Liver (tissue), 9 donors: ENCODE data around the gene RYR3. TPM values are rescaled to one million over a fixed set of nuclear protein-coding genes. Genes with fewer than 3 reads are reported as not detected.

Source experiments
- DNase-seq: peaks from one replicate; pipeline ENCODE4 v3.0.0-alpha.2; 2017; ENCODE audit warnings: low spot score
- H3K27ac ChIP-seq, 2 donors: one replicate each; pipeline ENCODE4 v1.7.0; 2013; ENCODE audit warnings: inconsistent platforms in 2 of 2, low read length in 2 of 2, control low read depth in 1 of 2, low read depth in 1 of 2, mild to moderate bottlenecking in 1 of 2
- H3K27me3 ChIP-seq, 4 donors: one replicate each; pipeline versions ENCODE4 v1.6.1 to v1.7.0; 2013; ENCODE audit warnings: low read length in 3 of 4, inconsistent platforms in 1 of 4, mild to moderate bottlenecking in 1 of 4, moderate library complexity in 1 of 4; ENCODE audit not compliant: control insufficient read depth in 4 of 4, insufficient read depth in 4 of 4
- H3K36me3 ChIP-seq, 4 donors: one replicate each; pipeline versions ENCODE4 v1.6.1 to v1.7.0; 2013; ENCODE audit warnings: low read length in 3 of 4, mild to moderate bottlenecking in 3 of 4, low read depth in 1 of 4, moderate library complexity in 1 of 4; ENCODE audit not compliant: control insufficient read depth in 4 of 4, insufficient read depth in 3 of 4
- H3K4me1 ChIP-seq, 4 donors: one replicate each; pipeline versions ENCODE4 v1.6.1 to v1.7.0; 2013; ENCODE audit warnings: low read length in 3 of 4, mild to moderate bottlenecking in 3 of 4, moderate library complexity in 1 of 4; ENCODE audit not compliant: control insufficient read depth in 4 of 4, insufficient read depth in 4 of 4
- H3K4me3 ChIP-seq, 3 donors: one replicate each; pipeline versions ENCODE4 v1.6.1 to v1.7.0; 2013; ENCODE audit warnings: low read length in 3 of 3, control low read depth in 1 of 3, low read depth in 1 of 3, mild to moderate bottlenecking in 1 of 3
- H3K9ac ChIP-seq, 2 donors: one replicate each; pipeline ENCODE4 v1.7.0; 2013; ENCODE audit warnings: low read length in 2 of 2, mild to moderate bottlenecking in 2 of 2, moderate library complexity in 2 of 2, control low read depth in 1 of 2, low read depth in 1 of 2
- H3K9me3 ChIP-seq, 4 donors: one replicate each; pipeline versions ENCODE4 v1.6.1 to v1.7.0; 2013; ENCODE audit warnings: low read length in 3 of 4; ENCODE audit not compliant: control insufficient read depth in 4 of 4
- ATF3 ChIP-seq: IDR thresholded peaks from 2 replicates; pipeline ENCODE4 v1.6.1; 2016; ENCODE audit warnings: antibody characterized with exemption
- EGR1 ChIP-seq, 2 donors: IDR thresholded peaks; 2 replicates each; pipeline ENCODE4 v1.6.1; 2016 to 2018; ENCODE audit warnings: antibody characterized with exemption in 2 of 2, low read depth in 2 of 2
- FOXA1 ChIP-seq: IDR thresholded peaks from 2 replicates; pipeline ENCODE4 v1.6.1; 2016; ENCODE audit warnings: antibody characterized with exemption
- GABPA ChIP-seq, 2 donors: IDR thresholded peaks in 1 of 2; conservative IDR thresholded peaks in 1 of 2; 2 replicates each; pipeline ENCODE4 v1.6.1; 2016; ENCODE audit warnings: antibody characterized with exemption in 2 of 2, mild to moderate bottlenecking in 1 of 2, moderate library complexity in 1 of 2
- HNF4A ChIP-seq, 2 donors: conservative IDR thresholded peaks; 2 replicates each; pipeline ENCODE4 v1.6.1; 2016; ENCODE audit warnings: antibody characterized with exemption in 2 of 2, mild to moderate bottlenecking in 2 of 2
- HNF4G ChIP-seq: IDR thresholded peaks from 2 replicates; pipeline ENCODE4 v1.6.1; 2016; ENCODE audit warnings: antibody characterized with exemption
- JUND ChIP-seq, 2 donors: IDR thresholded peaks; 2 replicates each; pipeline ENCODE4 v1.6.1; 2016; ENCODE audit warnings: antibody characterized with exemption in 2 of 2
- MAX ChIP-seq: IDR thresholded peaks from 2 replicates; pipeline ENCODE4 v1.6.1; 2016; ENCODE audit warnings: antibody characterized with exemption
- NR2F2 ChIP-seq: IDR thresholded peaks from 2 replicates; pipeline ENCODE4 v1.6.1; 2016; ENCODE audit warnings: antibody characterized with exemption
- RAD21 ChIP-seq, 2 donors: IDR thresholded peaks; 2 replicates each; pipeline ENCODE4 v1.6.1; 2016; ENCODE audit warnings: antibody characterized with exemption in 2 of 2, mild to moderate bottlenecking in 2 of 2
- REST ChIP-seq: IDR thresholded peaks from 2 replicates; pipeline ENCODE4 v1.6.1; 2016; ENCODE audit warnings: antibody characterized with exemption, mild to moderate bottlenecking
- RXRA ChIP-seq, 2 donors: IDR thresholded peaks; 2 replicates each; pipeline ENCODE4 v1.6.1; 2017 to 2018; ENCODE audit warnings: antibody characterized with exemption in 2 of 2, mild to moderate bottlenecking in 1 of 2
- SP1 ChIP-seq: IDR thresholded peaks from 2 replicates; pipeline ENCODE4 v1.6.1; 2018; ENCODE audit warnings: antibody characterized with exemption, mild to moderate bottlenecking
- YY1 ChIP-seq: IDR thresholded peaks from 2 replicates; pipeline ENCODE4 v1.6.1; 2016; ENCODE audit warnings: antibody characterized with exemption, mild to moderate bottlenecking
- ZBTB33 ChIP-seq: IDR thresholded peaks from 2 replicates; pipeline ENCODE4 v1.6.1; 2016; ENCODE audit warnings: antibody characterized with exemption
- WGBS: extraction: QIAGEN DNeasy Blood & Tissue Kit; methylation state at CpG from one replicate; pipeline ENCODE4 v1.1.7; 2013; 5-methylcytosine and 5-hydroxymethylcytosine counted together
- polyA plus RNA-seq, 2 donors: library from polyadenylated mRNA; stranded (reverse) in 1 of 2; unstranded in 1 of 2; fragments of 200-250 nt in 1 of 2; fragments of >200 nt in 1 of 2; fragmentation: Nextera tagmentation in 1 of 2; extraction: Ambion mirVana in 1 of 2; gene quantifications; one replicate each; pipeline versions ENCODE4 v1.2.1 to v1.2.3, GENCODE V29; 2013 to 2015
- total RNA-seq, 2 donors: library from RNA; depleted of rRNA; stranded (reverse); fragments of >200 nt; gene quantifications; one replicate each; pipeline ENCODE4 v1.2.3, GENCODE V29; 2014
- donor health status: healthy.
- donor health status: healthy.
- donor health status: healthy.
- donor health status: healthy.
- donor health status: healthy.

RYR3 gene
- total and polyA plus RNA-seq, 4 donors: 0.01 to 1.1 (median 0.22) TPM

GRCh38 chr15:33848011-33848410 lies 537.2 kb downstream of the RYR3 start (continued):
- no peak for TF ChIP-seq FOXA1

- Histone ChIP-seq H3K4me3 (no peak overlapping the region), H3K27me3 (no peaks in the 10 kb centered on the region), H3K27ac (no peak overlapping the region), H3K36me3 (no peaks in the 10 kb centered on the region), H3K4me1 (no peaks in the 10 kb centered on the region), H3K9me3 (no peaks in the 10 kb centered on the region), H3K9ac (no peak overlapping the region)
- TF ChIP-seq EGR1 (IDR thresholded peaks at IDR 0.05; ENCODE audit: low read depth in 2 of 2) (no peak), HNF4G (no peak), FOXA1 (no peak), GABPA (IDR thresholded peaks at IDR 0.05 in 1 of 2, conservative IDR thresholded peaks at IDR 0.05 in 1 of 2) (no peak), ZBTB33 (no peak), REST (no peak)
- DNase-seq: no peak
- WGBS: 85% methylated on average over 1 of the region's 1 CpG
Observed at GRCh38 chr15:33851079-33851478, 540.3 kb downstream of the RYR3 start.

- Histone ChIP-seq H3K27me3 (no peaks in the 10 kb centered on the region), H3K4me1 (no peaks in the 10 kb centered on the region), H3K9ac (no peak overlapping the region), H3K4me3 (no peak overlapping the region), H3K36me3 (no peaks in the 10 kb centered on the region), H3K9me3 (no peaks in the 10 kb centered on the region), H3K27ac (no peak overlapping the region)
- TF ChIP-seq HNF4A (conservative IDR thresholded peaks at IDR 0.05) (no peak), EGR1 (IDR thresholded peaks at IDR 0.05; ENCODE audit: low read depth in 2 of 2) (no peak), SP1 (no peak), GABPA (IDR thresholded peaks at IDR 0.05 in 1 of 2, conservative IDR thresholded peaks at IDR 0.05 in 1 of 2) (no peak), JUND (IDR thresholded peaks at IDR 0.05) (no peak), NR2F2 (no peak), RAD21 (IDR thresholded peaks at IDR 0.05) (no peak), FOXA1 (no peak), MAX (no peak), ATF3 (no peak), RXRA (IDR thresholded peaks at IDR 0.05) (no peak), ZBTB33 (no peak), HNF4G (no peak), YY1 (no peak)
- DNase-seq: no peak
- WGBS: 81% methylated on average over 1 of the region's 1 CpG
Observed at GRCh38 chr15:33852094-33852493, 541.3 kb downstream of the RYR3 start.
